ENCODE results near the gene KCNA3.

The KCNA3 gene

DNA sequence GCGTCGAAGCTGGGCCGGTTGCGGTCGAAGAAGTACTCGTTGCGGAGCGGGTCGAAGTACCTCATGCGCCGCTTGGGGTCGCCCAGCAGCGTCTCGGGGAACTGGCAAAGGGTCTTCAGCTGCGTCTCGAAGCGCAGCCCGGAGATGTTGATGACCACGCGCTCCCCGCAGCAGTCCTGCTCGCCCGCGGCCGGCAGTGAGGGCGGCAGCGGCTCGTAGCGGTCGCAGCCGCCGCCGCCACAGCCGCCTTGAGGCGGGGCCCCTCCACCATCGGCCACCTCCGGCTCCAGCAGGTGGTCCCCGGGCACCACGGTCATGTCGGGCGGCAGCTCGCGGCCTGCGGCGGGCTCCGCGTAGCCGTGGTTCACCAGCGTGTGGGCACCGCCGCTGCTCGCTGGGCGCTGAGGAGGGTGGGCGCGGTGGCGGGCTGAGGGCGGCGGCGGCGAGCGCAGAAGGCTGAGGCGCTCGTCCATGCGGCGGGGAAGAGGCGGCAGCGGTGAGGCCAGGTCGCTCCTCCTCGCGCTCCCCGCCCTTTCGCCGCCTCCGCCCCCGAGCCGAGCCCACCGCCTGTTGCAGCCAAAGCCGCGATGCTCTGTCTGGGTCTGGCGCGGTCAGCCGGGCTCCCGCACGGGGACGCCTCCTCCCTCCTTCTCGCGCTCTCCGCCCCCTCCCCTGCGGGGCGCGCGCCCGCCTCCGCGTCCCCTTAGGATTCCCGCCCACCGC is at the start of gene KCNA3:
KCNA3 (minus strand) TSS at position 604 of the 723 bp plus-strand sequence; CDS start at position 473, 131 bp downstream.
- DNase-seq = peak; percentile 41

DNA sequence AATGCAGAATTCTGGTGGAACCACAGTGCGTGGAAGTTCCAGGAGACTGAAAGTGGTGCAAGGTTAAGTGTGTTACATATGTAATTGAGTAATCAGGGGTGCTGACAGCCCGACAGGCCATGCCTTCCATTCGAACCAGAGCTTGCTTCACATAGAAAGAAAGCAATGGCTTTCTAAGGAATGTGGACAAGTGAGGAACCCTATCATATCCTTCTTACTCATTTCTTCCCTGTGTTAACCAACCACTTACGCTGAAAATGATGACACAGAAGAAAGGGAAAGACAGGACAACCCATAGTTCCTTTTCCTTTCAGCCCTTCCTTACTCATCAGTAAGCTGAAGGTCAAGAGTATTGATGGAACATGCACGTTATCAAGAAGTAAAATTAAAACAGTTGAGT is 48.1 kb upstream of the KCNA3 start:
- DNase-seq = no peak

- DNase-seq = no peak
Measured at GRCh38 chr1:110719908-110720307, 45.2 kb upstream of the KCNA3 start.

DNA sequence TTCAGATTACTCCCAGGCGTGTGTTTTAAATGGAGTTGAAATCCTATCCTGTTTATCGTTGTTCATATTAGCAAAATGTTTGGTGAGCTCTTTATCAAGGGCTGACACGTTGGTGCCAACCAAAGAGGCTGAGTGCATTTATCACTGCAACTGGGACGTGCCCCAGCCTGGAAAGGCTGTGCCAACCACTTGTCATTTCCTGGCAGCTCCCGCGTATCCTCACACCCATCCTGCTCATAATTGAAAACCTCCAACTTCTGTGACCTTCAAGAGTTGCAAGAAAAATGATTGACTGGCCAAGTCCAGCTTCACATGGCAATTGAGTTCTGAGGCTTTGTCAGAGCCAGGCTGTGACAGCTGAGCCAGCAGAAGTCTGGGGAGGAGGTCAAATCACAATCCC is 43.7 kb upstream of the KCNA3 start:
- DNase-seq = no peak

DNA sequence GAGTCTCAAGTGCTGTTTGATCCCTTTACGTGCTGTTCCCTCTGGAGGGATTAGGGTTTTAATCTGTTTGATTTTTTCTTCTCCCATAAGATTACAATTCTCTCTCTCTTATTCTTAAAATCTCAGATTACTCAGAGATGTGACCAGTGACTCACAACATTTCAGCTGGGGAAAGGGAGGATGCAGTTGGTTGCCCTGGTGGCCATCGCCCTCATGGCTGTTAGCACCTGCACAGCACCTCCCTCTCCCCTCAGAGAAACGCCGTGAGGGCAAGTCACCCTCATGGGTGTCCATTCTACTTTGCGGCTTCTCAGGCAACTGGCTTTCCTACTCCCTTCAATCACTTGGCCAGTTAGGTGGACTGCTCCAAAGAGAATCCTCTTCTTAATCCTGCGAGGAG is 42.4 kb upstream of the KCNA3 start:
- no peak for DNase-seq

- DNase-seq = no peak
Measured at GRCh38 chr1:110714374-110714995, 39.7 kb upstream of the KCNA3 start.

GRCh38 chr1:110713221-110713620 is 38.5 kb upstream of the KCNA3 start:
- no peak for DNase-seq

DNA sequence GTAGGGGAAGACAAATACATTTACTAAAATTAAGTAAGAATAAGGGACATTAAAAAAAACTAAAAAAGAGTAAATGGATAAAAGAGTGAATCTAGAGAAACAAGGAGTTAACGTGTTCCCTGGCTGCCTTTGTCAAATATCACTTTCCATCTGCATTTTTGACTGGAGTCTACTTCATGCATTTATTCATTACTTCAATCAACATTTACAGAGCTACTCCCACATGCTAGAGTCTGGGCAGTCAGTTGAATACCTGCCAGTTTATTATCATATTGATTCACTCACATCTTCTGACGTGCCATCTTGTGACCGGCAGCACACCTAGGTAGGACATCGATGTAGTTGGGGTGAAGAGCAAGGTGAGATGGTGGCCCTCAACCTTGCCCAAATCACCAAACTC is 35.6 kb upstream of the KCNA3 start:
- DNase-seq = no peak

DNA sequence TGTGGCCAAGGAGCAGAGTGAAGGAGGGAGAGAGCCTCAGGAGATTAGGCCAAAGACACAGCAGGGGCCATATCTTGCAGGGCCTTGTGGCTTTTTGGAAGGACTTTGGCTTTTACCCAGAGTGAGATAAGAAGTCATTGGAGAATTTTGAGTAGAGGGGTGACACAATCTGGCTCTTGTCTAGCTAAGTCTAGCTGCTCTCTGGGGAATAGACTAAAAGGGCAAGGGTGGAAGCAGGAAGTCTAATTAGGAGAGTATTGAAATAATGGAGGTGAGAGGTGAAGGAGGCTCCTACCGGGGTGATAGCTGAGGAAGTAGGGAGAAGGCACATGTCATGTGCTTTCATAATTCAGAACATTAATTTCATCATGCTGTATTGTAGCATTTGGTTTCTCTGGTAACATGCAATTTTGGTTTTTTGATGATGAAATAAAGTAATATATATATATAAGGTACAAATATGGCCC is 34.3 kb upstream of the KCNA3 start:
- no peak for DNase-seq

- DNase-seq = no peak
Measured at GRCh38 chr1:110707232-110707631, 32.5 kb upstream of the KCNA3 start.

- no peak for DNase-seq
Measured at GRCh38 chr1:110706621-110707020, 31.9 kb upstream of the KCNA3 start.

DNA sequence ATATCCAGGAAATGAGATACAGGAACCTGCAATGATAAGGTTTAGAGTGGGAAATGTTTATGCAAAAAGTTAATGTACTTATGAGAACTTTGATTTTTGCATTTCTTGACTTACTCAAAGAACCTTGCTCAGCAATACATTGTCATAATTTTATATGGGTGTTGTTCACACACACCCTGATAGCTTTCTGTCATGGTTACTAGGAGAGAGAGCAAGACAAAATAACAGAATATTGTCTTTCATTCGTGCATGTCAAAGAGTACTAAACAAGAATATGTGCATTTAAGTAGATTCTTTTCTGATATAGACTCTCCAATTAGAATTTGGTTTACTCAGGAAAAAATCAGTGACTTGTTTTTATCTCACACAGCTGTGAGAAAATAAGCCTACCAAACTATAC is 27.5 kb upstream of the KCNA3 start:
- DNase-seq = no peak

DNA sequence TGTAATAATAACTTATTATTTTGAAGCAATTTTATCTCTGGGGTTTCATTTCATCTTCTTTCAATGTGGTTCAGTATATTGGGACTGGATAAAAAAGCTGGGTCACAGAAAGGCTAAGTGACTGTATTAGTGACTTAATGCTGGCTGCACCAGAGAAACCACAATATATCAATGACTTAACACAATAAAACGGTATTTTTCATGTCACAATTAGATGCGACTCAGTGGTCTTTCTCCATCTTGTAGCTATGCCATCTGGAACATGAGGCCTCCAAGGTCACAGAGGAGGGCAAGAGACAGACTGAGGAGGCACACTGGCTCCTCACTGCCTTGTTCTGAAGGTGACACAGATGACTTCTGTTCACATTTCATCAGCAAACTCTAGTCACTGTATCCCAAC is 26.0 kb upstream of the KCNA3 start:
- DNase-seq = no peak

GRCh38 chr1:110697606-110698005 is 22.9 kb upstream of the KCNA3 start:
- DNase-seq = no peak

GRCh38 chr1:110696818-110697217 is 22.1 kb upstream of the KCNA3 start:
- no peak for DNase-seq

GRCh38 chr1:110690709-110691365 is 16.1 kb upstream of the KCNA3 start:
- no peak for DNase-seq

GRCh38 chr1:110689868-110690267 is 15.1 kb upstream of the KCNA3 start:
- no peak for DNase-seq

GRCh38 chr1:110688514-110688913 is 13.8 kb upstream of the KCNA3 start:
- DNase-seq = no peak

DNA sequence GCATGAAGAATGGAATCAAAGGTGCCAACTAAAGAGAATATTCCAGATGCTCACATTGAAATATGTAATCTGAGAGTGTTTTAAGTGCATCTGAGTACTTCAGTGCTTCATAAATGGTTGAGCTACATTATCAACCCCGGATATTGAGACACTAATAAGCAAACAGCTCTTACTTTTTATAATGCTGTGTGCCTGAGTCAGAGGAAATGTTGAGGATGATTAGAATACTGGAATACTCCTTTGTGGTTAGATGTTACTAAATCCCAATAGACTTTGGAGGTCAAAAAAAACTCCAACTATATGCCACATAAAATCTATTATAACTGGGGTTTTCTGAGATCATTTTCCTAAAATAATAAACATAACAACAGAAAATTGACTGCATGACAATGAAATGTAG is 12.5 kb upstream of the KCNA3 start:
- no peak for DNase-seq

- DNase-seq = no peak
Measured at GRCh38 chr1:110686188-110686587, 11.4 kb upstream of the KCNA3 start.

DNA sequence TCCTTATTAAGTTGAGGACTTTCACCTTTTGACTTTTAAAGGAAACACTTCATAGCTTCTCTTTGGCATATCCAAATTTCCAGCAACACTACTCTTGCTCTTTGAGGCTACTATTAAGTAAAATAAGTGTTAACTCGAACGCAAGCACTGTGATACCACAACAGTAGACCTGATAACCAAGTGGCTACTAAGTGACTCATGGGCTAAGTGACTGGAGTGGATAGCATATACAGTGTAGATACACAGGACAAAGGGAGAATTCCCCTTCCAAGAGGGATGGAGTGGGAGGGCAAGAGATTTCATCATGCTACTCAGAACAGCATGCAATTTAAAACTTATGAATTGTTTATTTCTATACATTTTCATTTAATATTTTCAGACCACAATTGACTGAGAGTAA is 9.8 kb upstream of the KCNA3 start:
- DNase-seq = no peak

GRCh38 chr1:110682898-110683297 is 8.2 kb upstream of the KCNA3 start:
- no peak for DNase-seq

GRCh38 chr1:110680036-110680735 is 5.4 kb upstream of the KCNA3 start:
- DNase-seq = no peak

- DNase-seq = no peak
Measured at GRCh38 chr1:110677526-110677925, 2.8 kb upstream of the KCNA3 start.

Data from left hindlimb (tissue), 1 donor.